ENCODE measurements around the gene MXD4.

MXD4 gene, protein sequence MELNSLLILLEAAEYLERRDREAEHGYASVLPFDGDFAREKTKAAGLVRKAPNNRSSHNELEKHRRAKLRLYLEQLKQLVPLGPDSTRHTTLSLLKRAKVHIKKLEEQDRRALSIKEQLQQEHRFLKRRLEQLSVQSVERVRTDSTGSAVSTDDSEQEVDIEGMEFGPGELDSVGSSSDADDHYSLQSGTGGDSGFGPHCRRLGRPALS

GRCh38 chr4:2261853-2262144 lies at the start of gene MXD4:
MXD4 (minus strand) TSS chr4:2262109; CDS start chr4:2261980, 129 bp downstream.
- DNase-seq = no peak

DNA sequence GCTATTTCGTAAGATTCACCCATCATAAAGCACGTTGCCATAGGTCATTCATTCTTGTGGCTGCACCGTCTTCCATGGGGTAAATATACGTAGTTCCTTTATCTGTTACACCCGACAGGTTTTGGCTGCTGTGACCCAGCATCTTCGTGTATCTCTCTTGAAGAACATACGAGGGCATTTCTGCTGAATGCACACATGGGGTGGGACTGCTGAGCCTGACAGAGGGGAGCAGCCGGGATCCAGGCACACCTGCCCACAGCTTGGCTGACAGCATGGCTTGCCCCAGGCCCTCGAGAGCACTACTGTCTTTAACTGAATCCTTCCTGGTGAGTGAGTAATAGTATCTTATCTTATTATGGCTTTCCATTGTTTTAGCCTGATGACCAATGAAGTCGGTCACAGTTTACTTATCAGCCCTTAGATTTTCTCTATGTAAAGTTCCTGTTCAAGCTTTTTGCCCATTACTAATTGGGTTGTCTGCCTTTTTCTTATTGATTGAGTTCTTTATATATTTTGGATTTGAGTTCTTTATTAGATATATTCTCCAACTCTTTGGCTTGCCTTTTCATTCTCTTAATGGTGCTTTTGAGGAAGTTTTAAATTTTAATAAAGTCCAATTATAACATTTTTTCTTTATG lies 45.0 kb upstream of the MXD4 start:
- DNase-seq = no peak

DNA sequence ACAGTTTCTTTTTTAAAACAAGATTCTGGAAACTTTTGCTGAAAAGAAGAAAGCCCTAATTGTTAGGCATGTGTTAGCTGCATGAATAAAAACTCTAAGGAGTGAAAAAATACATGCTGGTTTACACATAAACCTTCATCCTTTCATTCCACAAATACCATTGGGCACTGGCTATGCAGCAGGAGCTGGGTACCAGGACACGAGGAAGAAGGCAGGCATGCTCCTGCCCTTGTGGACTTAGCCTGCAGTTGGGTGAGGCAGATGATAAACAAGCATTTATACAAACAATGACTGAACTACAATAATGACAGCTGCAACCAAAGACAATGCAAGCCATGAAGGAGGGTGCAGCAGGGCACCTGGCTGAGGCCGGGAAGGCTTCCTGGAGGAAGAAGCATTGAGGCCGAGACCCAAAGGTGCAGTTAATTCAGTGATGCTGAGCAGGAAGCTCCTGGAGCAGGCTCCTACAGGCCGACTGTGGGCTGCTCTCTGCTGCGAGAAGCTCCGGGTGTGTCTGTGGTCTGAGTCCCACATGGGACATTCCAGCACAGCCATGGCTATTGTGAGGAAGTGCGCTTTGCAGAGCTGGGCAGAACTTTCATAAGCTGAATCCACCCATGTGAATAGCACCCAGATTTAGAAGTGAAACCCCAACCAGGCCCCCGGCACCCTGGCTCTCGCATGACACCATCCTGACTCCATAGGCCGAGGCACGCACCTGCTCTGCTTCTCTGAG lies 44.0 kb upstream of the MXD4 start:
- DNase-seq = no peak

DNA sequence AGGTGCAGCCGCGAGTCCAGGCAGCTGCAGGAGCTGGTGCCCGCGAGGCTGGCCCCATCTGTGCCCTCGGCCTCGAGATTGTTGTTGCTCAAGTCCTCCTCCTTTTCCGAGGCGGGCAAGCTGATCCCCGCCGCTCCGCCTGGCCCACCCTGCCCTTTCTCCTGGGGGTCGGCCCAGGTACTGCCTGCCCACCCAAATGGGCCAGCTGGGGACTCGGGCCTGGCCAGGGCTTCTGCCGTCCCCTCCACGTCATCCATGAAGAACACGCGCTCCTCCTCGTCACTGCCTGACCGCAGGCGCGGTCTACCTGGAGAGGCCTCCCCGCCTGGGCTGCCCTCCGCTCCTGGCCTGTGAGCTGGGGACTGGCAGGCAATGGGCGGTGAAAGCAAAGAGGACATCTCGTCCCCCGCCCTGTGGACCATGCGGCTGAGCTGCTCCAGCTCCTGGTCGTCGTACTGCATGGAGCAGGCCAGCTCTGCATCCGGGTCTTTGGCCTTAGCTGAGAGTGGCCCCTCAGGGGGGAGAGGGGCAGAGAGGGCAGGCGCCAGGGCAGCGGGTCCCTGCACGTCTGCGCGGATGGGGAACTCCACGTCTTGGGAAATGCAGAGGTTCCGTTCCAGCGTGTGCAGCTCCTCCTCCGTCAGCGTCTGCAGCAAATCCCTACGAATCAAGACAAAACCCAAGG lies 43.1 kb upstream of the MXD4 start:
- DNase-seq = no peak

GRCh38 chr4:2304321-2304876 lies 42.5 kb upstream of the MXD4 start:
- no peak for DNase-seq

DNA sequence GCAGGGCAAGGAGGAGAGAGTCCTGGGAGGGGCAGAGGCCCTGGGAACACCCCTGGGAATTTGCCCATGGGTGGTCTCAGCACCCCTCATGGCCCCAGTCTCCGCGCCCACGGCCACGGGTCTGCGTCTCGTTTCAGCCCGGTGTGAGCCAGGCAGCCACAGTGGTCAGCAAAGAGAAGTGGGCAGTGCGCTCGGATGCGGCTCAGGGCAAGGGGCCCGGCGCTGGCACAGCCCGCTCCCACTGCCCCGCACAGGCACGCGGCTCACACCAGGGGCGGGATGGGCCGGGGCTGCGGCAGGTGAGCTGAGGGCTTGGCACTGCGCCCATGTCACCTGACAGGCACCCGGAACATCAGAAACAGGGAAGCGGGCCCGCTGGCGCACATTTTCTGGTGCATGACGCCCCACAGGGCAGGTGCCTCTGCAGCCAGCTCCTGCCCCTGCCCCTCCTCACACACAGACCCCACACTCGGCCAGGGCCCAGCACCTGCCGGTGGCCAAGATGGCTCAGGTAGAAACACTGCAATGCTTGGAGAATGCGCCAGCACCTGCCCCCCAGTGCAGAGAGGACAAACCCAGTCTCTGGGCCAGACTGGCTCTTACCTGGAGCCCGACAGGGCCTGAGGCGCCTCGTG lies 41.9 kb upstream of the MXD4 start:
- DNase-seq = no peak

DNA sequence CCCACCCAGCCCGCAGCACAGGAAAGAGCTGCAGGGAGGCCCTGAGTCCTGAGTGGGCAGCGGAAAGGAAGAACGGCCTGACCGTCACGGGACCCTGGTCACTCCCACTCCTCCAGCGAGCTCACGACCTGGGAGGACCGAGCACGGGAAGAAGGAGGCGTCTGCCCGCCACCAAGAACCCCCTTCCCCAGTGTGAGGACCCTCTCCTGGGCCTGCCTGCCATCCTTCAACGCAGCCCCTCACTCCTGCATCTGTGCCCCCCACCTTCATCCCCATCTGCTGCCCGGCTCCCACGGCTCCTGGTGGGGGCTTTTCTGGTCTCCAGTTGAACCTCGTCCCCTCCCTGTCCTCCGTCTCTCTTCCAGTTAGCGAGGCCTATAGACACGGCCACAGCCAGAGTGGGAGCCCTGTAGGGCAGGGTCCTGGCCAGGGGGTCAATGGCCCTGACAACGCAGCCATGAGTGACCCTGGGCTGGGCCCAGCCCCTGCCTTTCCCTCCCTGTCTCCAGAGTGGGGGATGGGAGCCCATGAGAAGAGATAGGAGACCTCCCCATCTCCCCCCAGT lies 41.3 kb upstream of the MXD4 start:
- no peak for DNase-seq

- DNase-seq = no peak
Measured at GRCh38 chr4:2302387-2303119, 40.6 kb upstream of the MXD4 start.

DNA sequence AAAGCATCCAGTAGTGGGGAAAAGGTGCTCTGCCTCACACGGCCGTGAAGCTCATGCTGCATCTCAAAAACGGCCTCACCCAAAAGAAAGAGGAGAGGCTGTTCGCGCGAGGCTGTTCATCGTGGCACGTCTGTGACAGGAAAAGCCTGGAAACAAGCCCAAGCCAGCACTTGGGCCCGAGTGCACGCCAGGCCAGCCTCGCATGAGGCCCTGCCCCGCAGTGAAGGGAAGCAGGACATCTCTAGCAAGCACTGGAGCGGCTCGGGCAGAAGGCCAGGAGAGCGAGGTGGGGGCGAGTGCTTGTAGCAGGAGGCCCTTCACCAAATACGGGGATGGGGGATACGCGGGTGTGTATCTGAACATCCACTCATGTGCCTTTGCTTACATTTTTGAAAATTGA lies 39.9 kb upstream of the MXD4 start:
- no peak for DNase-seq

- DNase-seq = no peak
Measured at GRCh38 chr4:2301225-2301642, 39.3 kb upstream of the MXD4 start.

DNA sequence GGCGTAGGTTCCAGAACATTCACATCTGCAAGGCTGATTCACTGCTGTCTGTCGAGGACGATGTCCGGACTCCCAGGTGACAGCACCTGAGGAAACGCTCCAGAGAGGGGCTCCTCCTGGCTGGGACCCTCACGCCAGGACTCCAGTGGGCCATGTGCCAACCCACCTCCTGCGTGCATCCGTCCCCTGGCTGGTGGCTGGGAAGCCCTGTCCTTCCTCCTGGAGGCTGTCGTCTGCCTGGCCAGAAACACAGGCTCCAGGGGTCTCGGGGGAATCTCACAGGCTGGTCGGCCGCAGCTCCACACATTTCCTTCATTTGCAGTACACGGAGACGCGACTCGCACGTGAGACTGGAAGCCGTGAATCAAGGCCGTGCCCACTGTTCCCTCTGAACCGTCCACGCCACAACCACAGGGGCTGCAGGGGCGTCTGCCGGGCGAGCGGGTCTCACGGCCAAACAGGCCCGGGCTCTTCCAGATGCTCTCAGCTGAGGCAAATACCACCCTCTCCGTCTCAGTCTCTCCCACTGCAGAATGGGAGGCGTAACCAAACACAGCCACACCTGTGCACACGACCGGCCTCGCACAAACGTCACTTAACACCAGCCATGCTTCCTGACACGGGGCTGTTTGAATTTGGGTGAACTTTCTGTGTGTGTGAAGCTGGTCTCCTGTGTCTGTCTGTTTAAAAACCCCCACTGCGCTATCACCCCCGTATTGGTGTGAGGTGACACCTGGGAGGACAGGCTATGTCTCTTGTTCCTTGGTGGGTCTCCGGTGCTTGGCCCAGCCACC lies 38.7 kb upstream of the MXD4 start:
- no peak for DNase-seq

GRCh38 chr4:2299794-2300193 lies 37.9 kb upstream of the MXD4 start:
- no peak for DNase-seq

GRCh38 chr4:2298532-2298991 lies 36.7 kb upstream of the MXD4 start:
- DNase-seq = no peak

DNA sequence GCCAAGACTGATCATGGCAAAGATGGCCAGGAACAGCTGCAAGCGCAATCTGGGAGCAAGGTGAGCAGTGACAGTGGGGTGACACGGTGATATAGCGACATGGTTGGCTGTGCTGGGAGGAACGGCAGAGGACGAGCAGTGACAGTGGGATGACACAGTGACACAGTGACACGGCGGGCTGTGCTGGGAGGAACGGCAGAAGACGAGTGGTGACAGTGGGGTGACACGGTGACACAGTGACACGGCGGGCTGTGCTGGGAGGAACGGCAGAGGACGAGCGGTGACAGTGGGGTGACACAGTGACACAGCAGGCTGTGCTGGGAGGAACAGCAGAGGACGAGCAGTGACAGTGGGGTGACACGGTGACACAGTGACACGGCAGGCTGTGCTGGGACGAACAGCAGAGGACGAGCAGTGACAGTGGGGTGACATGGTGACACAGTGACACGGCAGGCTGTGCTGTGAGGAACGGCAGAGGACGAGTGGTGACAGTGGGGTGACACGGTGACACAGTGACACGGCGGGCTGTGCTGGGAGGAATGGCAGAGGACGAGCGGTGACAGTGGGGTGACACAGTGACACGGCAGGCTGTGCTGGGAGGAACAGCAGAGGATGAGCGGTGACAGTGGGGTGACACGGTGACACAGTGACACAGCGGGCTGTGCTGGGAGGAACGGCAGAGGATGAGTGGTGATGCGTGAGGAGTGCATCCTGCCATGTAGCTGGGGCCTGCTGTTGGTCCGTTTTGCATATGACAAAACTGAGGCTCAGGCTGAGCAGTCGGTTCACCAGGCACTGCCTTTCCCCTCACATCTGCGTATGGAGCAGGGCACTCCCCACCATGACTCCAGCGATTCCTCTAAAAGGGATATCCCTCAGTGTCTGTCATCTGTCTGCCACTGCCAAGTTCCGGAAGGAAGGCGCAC lies 36.0 kb upstream of the MXD4 start:
- DNase-seq = no peak

DNA sequence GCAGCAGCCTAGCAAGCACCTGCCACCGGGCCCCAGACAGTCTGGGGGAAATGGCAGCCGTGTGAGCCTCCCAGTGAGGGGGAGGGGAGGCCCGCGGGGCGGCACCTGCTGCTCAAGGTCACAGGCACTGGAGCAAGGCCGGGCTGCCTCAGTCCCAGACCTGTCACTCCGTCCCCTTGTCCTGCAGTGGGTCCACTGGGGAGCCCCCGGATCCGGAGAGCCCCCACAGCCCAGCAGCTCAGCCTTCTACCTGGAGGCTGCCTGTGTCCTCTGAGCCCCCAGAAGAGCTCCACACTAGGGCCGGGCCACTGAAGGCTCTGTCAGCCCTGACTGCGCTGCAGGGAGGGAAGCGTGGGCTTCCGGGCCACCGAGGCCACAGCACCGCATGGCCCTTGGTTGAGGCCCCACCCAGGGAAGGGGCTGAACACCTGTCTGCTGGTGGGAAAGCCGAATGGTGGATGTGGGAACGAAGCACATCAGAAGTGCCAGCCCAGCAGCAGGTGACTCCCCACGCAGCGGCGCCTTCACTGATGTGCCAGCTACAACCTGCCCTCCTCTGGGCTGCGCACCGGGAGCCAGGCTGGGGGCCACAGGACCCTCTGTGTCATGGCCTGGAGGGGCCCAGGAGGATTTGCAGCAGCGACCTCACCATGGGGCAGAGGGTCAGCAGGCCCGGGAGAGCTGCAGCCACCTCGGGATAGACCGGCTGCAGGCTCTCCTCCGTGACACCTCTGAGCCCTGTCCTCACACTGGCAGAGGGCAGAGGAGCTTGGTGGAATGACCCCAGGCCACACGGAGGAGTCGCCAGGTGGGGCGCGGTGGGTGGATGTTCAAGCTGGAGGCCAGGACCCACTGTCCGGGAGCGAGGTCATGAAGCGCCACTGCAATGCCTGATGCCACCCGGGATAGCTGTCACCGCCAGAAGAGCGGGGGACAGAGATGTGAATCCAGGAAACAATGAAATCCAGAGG lies 35.0 kb upstream of the MXD4 start:
- no peak for DNase-seq

DNA sequence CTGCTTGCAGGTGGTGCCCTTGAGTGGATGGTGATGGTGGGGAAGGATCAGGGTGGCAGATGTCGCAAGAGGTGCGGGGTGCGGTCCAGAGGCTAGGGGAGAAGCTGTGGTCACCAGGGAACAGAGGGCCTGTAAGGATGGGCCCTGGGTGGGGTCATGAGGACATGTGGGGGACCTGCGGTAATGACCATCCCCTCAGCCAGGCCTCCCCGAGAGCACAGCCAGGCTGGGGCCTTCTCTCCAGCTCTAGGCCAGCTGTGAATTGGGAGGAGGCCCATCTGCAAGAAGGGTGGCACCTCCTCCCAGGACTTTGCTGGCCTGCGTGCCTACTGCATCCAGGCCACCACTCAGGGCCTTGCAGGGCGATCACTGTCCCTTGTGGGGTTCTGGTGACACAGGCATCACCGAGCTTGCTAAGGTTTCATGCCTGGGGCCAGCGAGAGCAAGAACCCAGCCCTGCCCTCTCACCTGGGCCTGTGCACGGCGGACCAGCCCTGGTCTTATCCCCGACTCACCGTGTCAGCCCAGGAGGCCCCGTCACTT lies 34.1 kb upstream of the MXD4 start:
- DNase-seq = no peak

DNA sequence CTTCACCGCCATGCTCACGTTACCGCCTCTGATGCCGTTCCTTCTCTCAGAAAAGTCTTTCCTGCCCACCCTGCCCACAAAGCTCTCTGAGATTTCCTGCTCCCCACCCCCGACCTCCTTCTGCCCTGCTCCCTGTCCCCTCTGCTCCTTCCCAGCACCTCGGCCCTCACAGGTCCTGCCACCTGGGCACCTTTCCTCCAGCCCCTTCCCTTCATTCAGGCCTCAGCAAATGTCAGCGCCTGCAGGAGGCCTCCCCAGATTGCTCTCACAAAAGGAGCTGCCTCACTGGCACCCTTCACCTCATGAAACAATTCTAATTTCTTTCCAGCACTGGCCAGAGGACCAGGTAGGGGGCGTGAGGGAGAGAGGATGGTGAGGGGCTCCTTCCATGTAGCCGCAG lies 33.6 kb upstream of the MXD4 start:
- DNase-seq = no peak

DNA sequence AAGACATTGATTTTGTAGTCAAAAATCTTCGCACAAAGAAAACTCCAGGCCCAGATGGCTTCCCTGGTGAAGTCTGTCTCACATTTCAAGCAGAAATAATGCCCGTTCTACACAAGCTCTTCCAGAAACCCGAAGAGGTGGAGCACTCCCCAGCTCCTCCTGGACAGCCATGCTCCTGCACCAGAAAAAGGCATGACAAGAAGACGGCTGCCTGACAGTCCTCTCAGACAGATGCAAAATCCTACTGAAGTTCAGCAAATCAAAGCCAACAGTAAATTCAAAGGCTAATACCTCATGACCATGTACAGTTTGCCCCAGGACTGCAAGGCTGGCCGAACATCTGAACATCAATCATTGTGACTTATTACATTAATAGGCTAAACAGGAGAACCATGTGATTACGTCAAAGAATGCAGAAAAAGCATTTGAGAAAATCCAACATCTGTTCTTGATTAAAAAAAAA lies 30.8 kb upstream of the MXD4 start:
- DNase-seq = no peak

Data from stimulated activated CD4-positive, alpha-beta T cell treated with anti-CD3 and anti-CD28 coated beads, Interleukin-2, amount 100 ng/mL, for 24 hours (primary cell).